HepG2 (cell line): Measurements from ENCODE around the gene CCDC142. TPM values are rescaled to one million over a fixed set of nuclear protein-coding genes. Genes with fewer than 3 reads are reported as not detected.
A peak's percentile ranks its signal among the peaks of the same experiment; 100 is the strongest.

Source experiments
- AHR ChIP-seq: IDR thresholded peaks from 2 replicates; pipeline ENCODE4 v1.6.1; 2018; ENCODE audit warnings: missing genetic modification reagents, missing compliant biosample characterization
- BRD4 ChIP-seq: sonication (generic); formaldehyde crosslinking; IDR thresholded peaks from 2 replicates; pipeline ENCODE4 v1.4.0; 2020; ENCODE audit warnings: missing genetic modification reagents
- GTF3A ChIP-seq: sonication (generic); formaldehyde crosslinking; conservative IDR thresholded peaks from 2 replicates; pipeline ENCODE4 v1.4.0; 2020; ENCODE audit warnings: mild to moderate bottlenecking, missing genetic modification reagents
- GZF1 ChIP-seq: sonication (generic); formaldehyde crosslinking; IDR thresholded peaks from 2 replicates; pipeline ENCODE4 v1.5.1; 2020; ENCODE audit warnings: mild to moderate bottlenecking, missing genetic modification reagents
- HIC2 ChIP-seq: sonication (generic); formaldehyde crosslinking; IDR thresholded peaks from 2 replicates; pipeline ENCODE4 v1.9.0; 2022; ENCODE audit warnings: low read depth, missing genetic modification reagents
- HNRNPH1 ChIP-seq: fragments of 200-400 bp; formaldehyde crosslinking; optimal IDR thresholded peaks from 2 replicates; pipeline ENCODE3; 2017; ENCODE audit warnings: mild to moderate bottlenecking, low read depth, low read length
- ISX ChIP-seq: sonication (generic); formaldehyde crosslinking; conservative IDR thresholded peaks from 2 replicates; pipeline ENCODE4 v1.5.0; 2020; ENCODE audit warnings: missing genetic modification reagents
- KDM5A ChIP-seq: fragments of 200-600 bp; sonication (generic); IDR thresholded peaks from 2 replicates; pipeline ENCODE4 v1.7.0; 2018; ENCODE audit warnings: antibody characterized with exemption, mild to moderate bottlenecking, low read length, borderline replicate concordance
- MBNL3 ChIP-seq: fragments of 250-450 bp; sonication (Bioruptor Pico); conservative IDR thresholded peaks from 2 replicates; pipeline ENCODE4 v1.8.0; 2022; ENCODE audit warnings: mild to moderate bottlenecking, inconsistent platforms
- RBM22 ChIP-seq: fragments of 200-400 bp; formaldehyde crosslinking; optimal IDR thresholded peaks from 2 replicates; pipeline ENCODE3; 2017; ENCODE audit warnings: mild to moderate bottlenecking, low read length, moderate library complexity
- RXRA ChIP-seq: sonication (generic); formaldehyde crosslinking; IDR thresholded peaks from 2 replicates; pipeline ENCODE4 v1.5.1; 2020; ENCODE audit warnings: missing genetic modification reagents
- SIN3B ChIP-seq: fragments of 150-350 bp; IDR thresholded peaks from 2 replicates; pipeline ENCODE4 v1.6.1; 2014; ENCODE audit warnings: low read length
- TEAD3 ChIP-seq: optimal IDR thresholded peaks from 2 replicates; pipeline ENCODE3; 2016; ENCODE audit warnings: borderline replicate concordance
- TMF1 ChIP-seq: sonication (generic); formaldehyde crosslinking; IDR thresholded peaks from 2 replicates; pipeline ENCODE4 v1.8.1; 2022; ENCODE audit warnings: low read depth, missing genetic modification reagents
- ZBTB44 ChIP-seq: sonication (generic); formaldehyde crosslinking; IDR thresholded peaks from 2 replicates; pipeline ENCODE4 v1.4.0; 2020; ENCODE audit warnings: missing genetic modification reagents
- ZFP36L1 ChIP-seq: sonication (generic); formaldehyde crosslinking; IDR thresholded peaks from 2 replicates; pipeline ENCODE4 v1.8.0; 2022; ENCODE audit warnings: mild to moderate bottlenecking, missing genetic modification reagents, moderate library complexity
- ZFP37 ChIP-seq: sonication (generic); formaldehyde crosslinking; IDR thresholded peaks from 2 replicates; pipeline ENCODE4 v1.4.0; 2020; ENCODE audit warnings: missing genetic modification reagents, borderline replicate concordance
- ZFX ChIP-seq: sonication (generic); formaldehyde crosslinking; IDR thresholded peaks from 2 replicates; pipeline ENCODE4 v1.4.0; 2020; ENCODE audit warnings: mild to moderate bottlenecking, low read depth, missing genetic modification reagents, moderate library complexity
- ZNF343 ChIP-seq: sonication (generic); formaldehyde crosslinking; IDR thresholded peaks from 2 replicates; pipeline ENCODE4 v1.4.0; 2020; ENCODE audit warnings: mild to moderate bottlenecking, missing genetic modification reagents
- ZNF430 ChIP-seq: sonication (generic); formaldehyde crosslinking; IDR thresholded peaks from 2 replicates; pipeline ENCODE4 v1.9.0; 2021; ENCODE audit warnings: mild to moderate bottlenecking, missing genetic modification reagents
- ZNF44 ChIP-seq: sonication (generic); formaldehyde crosslinking; IDR thresholded peaks from 2 replicates; pipeline ENCODE4 v1.5.1; 2020; ENCODE audit warnings: mild to moderate bottlenecking, missing genetic modification reagents
- ZNF451 ChIP-seq: sonication (generic); formaldehyde crosslinking; IDR thresholded peaks from 2 replicates; pipeline ENCODE4 v1.5.0; 2020; ENCODE audit warnings: mild to moderate bottlenecking, missing genetic modification reagents
- ZNF674 ChIP-seq: sonication (generic); formaldehyde crosslinking; IDR thresholded peaks from 2 replicates; pipeline ENCODE4 v1.5.0; 2020; ENCODE audit warnings: low read depth, mild to moderate bottlenecking, missing genetic modification reagents
- ZNF792 ChIP-seq: IDR thresholded peaks from 2 replicates; pipeline ENCODE4 v1.6.1; 2016
- ZNF83 ChIP-seq: sonication (generic); formaldehyde crosslinking; IDR thresholded peaks from 2 replicates; pipeline ENCODE4 v1.4.0; 2020; ENCODE audit warnings: missing genetic modification reagents, mild to moderate bottlenecking, borderline replicate concordance
- ZSCAN25 ChIP-seq: sonication (generic); formaldehyde crosslinking; IDR thresholded peaks from 2 replicates; pipeline ENCODE4 v1.8.0; 2022; ENCODE audit warnings: mild to moderate bottlenecking, missing genetic modification reagents
- ZSCAN5A ChIP-seq: sonication (generic); formaldehyde crosslinking; IDR thresholded peaks from 2 replicates; pipeline ENCODE4 v1.8.0; 2022; ENCODE audit warnings: mild to moderate bottlenecking, missing genetic modification reagents, borderline replicate concordance
- polyA plus RNA-seq, 8 experiments: library from polyadenylated mRNA; depleted of rRNA in 3 of 8; stranded (reverse) in 7 of 8; unstranded in 1 of 8; fragments of >200 nt; fragmentation: Illumina TruSeq in 4 of 8; extraction: Trizol in 4 of 8; gene quantifications; 2 replicates each; pipeline versions ENCODE4 v1.2.1 to v1.2.3, GENCODE V29; 2011 to 2016; ENCODE audit warnings: low read depth in 4 of 8, missing spikeins in 1 of 8, mixed read lengths in 1 of 8; ENCODE audit not compliant: insufficient read depth in 1 of 8
- total RNA-seq, 5 experiments: library from RNA; depleted of rRNA; stranded (reverse); fragments of >200 nt; fragmentation: Illumina TruSeq; extraction: Trizol; gene quantifications; 2 replicates each; pipeline ENCODE4 v1.2.3, GENCODE V29; 2016; ENCODE audit warnings: low read depth in 1 of 5

Gene CCDC142
- total and polyA plus RNA-seq, 2 of the 13 experiments (the other 11 are each of a cell fraction or from before 2014, with no cell fraction given), result 14.7 to 30.4 TPM

- TF ChIP-seq ZSCAN5A (CRISPR knock-in tag) (no peak; the same call in none of the 2 replicates), ZNF451 (no peak), GTF3A (no peak; the same call in 1 of the 2 replicates), TMF1 (no peak; the same call in none of the 2 replicates), MBNL3 (CRISPR knock-in tag) (no peak), ZNF44 (CRISPR knock-in tag) (no peak), KDM5A (no peak), ZNF343 (CRISPR knock-in tag) (peak; percentile 86; the same call in 1 of the 2 replicates), BRD4 (CRISPR knock-in tag) (peak; percentile 92), ZFP37 (CRISPR knock-in tag) (peak; percentile 76; the same call in 1 of the 2 replicates), ZBTB44 (CRISPR knock-in tag) (0 out of 2 replicates have a peak, but pooled peaks have one; percentile 64), SIN3B (no peak; the same call in 1 of the 2 replicates), TEAD3 (CRISPR knock-in tag) (no peak), ZSCAN25 (peak; percentile 53; the same call in 1 of the 2 replicates), ZFP36L1 (CRISPR knock-in tag) (no peak; the same call in 1 of the 2 replicates), GZF1 (CRISPR knock-in tag) (peak; percentile 79; the same call in 1 of the 2 replicates), RXRA (CRISPR knock-in tag) (peak; percentile 13; the same call in 1 of the 2 replicates), HNRNPH1 (peak; percentile 26), ZNF83 (no peak), ZNF792 (CRISPR knock-in tag) (0 out of 2 replicates have a peak, but pooled peaks have one; percentile 34), ISX (CRISPR knock-in tag) (0 out of 2 replicates have a peak, but pooled peaks have one; percentile 67), AHR (CRISPR knock-in tag) (no peak), ZNF430 (CRISPR knock-in tag) (no peak), ZNF674 (CRISPR knock-in tag) (0 out of 2 replicates have a peak, but pooled peaks have one; percentile 86), ZFX (peak; percentile 96), HIC2 (CRISPR knock-in tag) (no peak; the same call in none of the 2 replicates), RBM22 (no peak)
Measured at GRCh38 chr2:74481961-74482800, 617 bp downstream of the CCDC142 start (continued).
